Uterus (tissue), 4 donors: ENCODE results near the gene CASZ1. TPM values are rescaled to one million over a fixed set of nuclear protein-coding genes. Genes with fewer than 3 reads are reported as not detected.
A peak's percentile ranks its signal among the peaks of the same experiment; 100 is the strongest.

Experiments used
- DNase-seq, 2 donors: peaks; one replicate each; pipeline ENCODE4 v3.0.0-alpha.2; 2019 to 2020
- H3K27ac ChIP-seq, 2 donors: fragments of 200-600 bp; sonication (generic); 1 replicate in 1 of 2; 2 replicates in 1 of 2; pipeline ENCODE4 v1.5.1; 2016 to 2018
- H3K27me3 ChIP-seq, 2 donors: fragments of 200-600 bp; sonication (generic); one replicate each; pipeline ENCODE4 v1.5.1; 2018 to 2019; ENCODE audit warnings: control low read depth in 1 of 2
- H3K36me3 ChIP-seq, 2 donors: fragments of 200-600 bp; sonication (generic); one replicate each; pipeline ENCODE4 v1.5.1; 2019; ENCODE audit warnings: control low read depth in 1 of 2
- H3K4me1 ChIP-seq, 2 donors: fragments of 200-600 bp; sonication (generic); one replicate each; pipeline ENCODE4 v1.5.1; 2018 to 2019; ENCODE audit warnings: control low read depth in 1 of 2
- H3K4me3 ChIP-seq, 2 donors: fragments of 200-600 bp; sonication (generic); 1 replicate in 1 of 2; 2 replicates in 1 of 2; pipeline ENCODE4 v1.5.1; 2018 to 2019; ENCODE audit warnings: mild to moderate bottlenecking in 1 of 2
- H3K9me3 ChIP-seq, 2 donors: fragments of 200-600 bp; sonication (generic); one replicate each; pipeline ENCODE4 v1.5.1; 2019; ENCODE audit warnings: control low read depth in 1 of 2
- POLR2A ChIP-seq, 2 donors: fragments of 450-650 bp; IDR thresholded peaks; one replicate each; pipeline ENCODE4 v1.6.1; 2016; ENCODE audit warnings: antibody characterized with exemption in 2 of 2, mild to moderate bottlenecking in 1 of 2, moderate library complexity in 1 of 2
- intact Hi-C: fragments of 100-400 bp; cut with DNase I; formaldehyde crosslinking; loops from one replicate; pipeline ENCODE4 v1.15.1; 2023; ENCODE audit warnings: low total_unique reads
- total RNA-seq, 4 donors: library from RNA; depleted of rRNA in 3 of 4; stranded (reverse); fragments of >200 nt in 3 of 4; gene quantifications; one replicate each; pipeline versions ENCODE4 v1.1.0 to v1.2.4, GENCODE V29; 2014 to 2023
- TF ChIP-seq, protein P1 (sequence below), 4 experiments: fragments of 200-600 bp in 2 of 4; fragments of 450-650 bp in 2 of 4; sonication (generic) in 2 of 4; IDR thresholded peaks; one replicate each; pipeline ENCODE4 v1.5.1; 2016 to 2019; ENCODE audit warnings: antibody characterized with exemption in 4 of 4, mild to moderate bottlenecking in 2 of 4, moderate library complexity in 1 of 4
- donor health status: DM: yes; HTN: yes; CAD: no.

Gene CASZ1
- total RNA-seq, 4 donors from 2014 or later: 0.59 to 49.2 (median 3.9) TPM

DNA sequence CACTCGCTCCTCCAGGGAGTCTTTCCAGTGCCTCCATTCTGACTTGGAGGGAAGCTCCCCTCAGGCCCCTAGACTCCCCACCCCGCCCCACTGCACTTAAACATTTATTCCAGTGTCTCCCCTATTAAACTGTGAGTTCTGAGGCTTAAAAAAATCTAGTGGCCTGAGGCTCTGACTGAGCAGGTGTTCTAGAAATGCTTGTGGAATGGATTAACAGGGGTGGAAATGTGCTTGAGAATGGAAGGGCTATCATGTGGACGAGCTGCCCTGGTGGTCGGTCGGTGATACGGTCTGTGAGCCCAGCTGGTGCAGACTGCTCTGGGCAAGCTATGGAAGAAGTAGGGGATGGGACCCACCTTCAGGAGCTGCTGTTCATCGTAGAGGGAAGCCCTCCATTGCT lies 191.5 kb downstream of the CASZ1 start:
- no peak for DNase-seq
- Histone ChIP-seq H3K4me3 (no peak overlapping the region), H3K27me3 (no peaks in the 10 kb centered on the region), H3K36me3 (no peaks in the 10 kb centered on the region), H3K4me1 (no peaks in the 10 kb centered on the region), H3K9me3 (no peaks in the 10 kb centered on the region), H3K27ac (no peak overlapping the region)
- no peak for TF ChIP-seq POLR2A (IDR thresholded peaks at IDR 0.05)
- TF ChIP-seq, protein P1, sequence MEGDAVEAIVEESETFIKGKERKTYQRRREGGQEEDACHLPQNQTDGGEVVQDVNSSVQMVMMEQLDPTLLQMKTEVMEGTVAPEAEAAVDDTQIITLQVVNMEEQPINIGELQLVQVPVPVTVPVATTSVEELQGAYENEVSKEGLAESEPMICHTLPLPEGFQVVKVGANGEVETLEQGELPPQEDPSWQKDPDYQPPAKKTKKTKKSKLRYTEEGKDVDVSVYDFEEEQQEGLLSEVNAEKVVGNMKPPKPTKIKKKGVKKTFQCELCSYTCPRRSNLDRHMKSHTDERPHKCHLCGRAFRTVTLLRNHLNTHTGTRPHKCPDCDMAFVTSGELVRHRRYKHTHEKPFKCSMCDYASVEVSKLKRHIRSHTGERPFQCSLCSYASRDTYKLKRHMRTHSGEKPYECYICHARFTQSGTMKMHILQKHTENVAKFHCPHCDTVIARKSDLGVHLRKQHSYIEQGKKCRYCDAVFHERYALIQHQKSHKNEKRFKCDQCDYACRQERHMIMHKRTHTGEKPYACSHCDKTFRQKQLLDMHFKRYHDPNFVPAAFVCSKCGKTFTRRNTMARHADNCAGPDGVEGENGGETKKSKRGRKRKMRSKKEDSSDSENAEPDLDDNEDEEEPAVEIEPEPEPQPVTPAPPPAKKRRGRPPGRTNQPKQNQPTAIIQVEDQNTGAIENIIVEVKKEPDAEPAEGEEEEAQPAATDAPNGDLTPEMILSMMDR (IDR thresholded peaks at IDR 0.05): no peak
- intact Hi-C loops: no loop called here

DNA sequence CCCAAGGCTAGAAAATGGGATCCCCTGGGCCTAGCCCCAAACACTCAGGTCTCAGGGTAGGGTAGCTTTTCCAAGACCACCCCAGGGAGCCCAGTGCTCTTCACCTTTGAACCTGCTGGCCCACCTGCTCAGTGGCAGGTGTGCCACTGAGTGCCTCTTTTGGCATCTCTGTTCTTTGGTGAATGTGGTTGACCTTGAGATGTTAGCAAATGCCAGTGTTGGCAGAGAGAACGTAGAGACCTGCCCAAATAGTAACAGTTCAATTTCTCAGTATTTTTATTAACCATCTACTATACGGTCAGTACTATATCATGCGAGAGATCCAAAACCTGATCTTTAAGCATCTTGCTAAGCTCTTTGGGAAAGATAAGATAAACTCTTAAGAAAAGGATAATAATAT lies 193.5 kb downstream of the CASZ1 start:
- Histone ChIP-seq H3K9me3 (no peaks in the 10 kb centered on the region), H3K27me3 (no peaks in the 10 kb centered on the region), H3K27ac (no peak overlapping the region), H3K4me3 (no peak overlapping the region), H3K36me3 (no peaks in the 10 kb centered on the region), H3K4me1 (no peaks in the 10 kb centered on the region)
- DNase-seq: no peak
- TF ChIP-seq, protein P1 (IDR thresholded peaks at IDR 0.05): no peak
- TF ChIP-seq POLR2A (IDR thresholded peaks at IDR 0.05): no peak
- intact Hi-C loops: no loop called here

DNA sequence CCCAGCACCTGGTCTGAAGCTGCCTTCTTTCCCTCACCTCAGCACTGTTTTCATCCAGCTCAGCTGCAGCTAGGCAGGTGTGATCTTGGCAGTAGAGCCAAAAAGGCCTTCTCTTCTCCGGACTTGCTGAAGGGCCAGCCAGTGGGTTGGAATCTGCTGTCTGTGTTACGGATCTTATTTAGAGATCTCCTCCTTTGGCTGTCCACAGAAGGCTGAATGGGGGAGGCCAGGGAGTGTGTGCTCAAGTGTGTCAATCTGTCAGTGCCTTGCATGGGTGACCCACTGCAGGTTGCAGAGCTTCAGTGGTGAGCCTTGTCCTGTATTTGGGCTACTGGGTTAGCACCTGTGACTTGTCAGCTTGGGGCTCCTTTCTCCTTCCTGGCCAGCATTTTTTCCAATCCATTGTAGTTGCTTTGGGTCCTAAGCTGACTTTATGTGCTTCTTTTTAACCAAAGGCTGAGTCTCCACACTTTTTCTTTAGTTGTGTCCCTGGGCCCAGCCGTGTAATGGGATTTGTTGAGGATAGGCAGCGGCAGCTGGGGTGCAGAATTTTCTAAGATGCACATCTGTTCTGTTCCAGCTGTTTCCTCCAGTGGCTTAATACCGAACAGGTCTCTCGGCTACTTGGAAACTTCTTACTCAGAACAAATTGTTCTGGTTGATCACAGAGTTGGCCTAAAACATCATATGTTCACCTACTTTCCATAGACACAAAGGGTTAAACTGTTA lies 194.9 kb downstream of the CASZ1 start:
- TF ChIP-seq, protein P1 (IDR thresholded peaks at IDR 0.05): no peak
- no peak for TF ChIP-seq POLR2A (IDR thresholded peaks at IDR 0.05)
- Histone ChIP-seq H3K9me3 (no peaks in the 10 kb centered on the region), H3K4me1 (no peaks in the 10 kb centered on the region), H3K27ac (no peak overlapping the region), H3K27me3 (no peaks in the 10 kb centered on the region), H3K4me3 (no peak overlapping the region), H3K36me3 (no peaks in the 10 kb centered on the region)
- intact Hi-C loops: no loop called here
- no peak for DNase-seq

- no peak overlapping the region for H3K4me3 ChIP-seq
- H3K27me3 ChIP-seq: no peaks in the 10 kb centered on the region
- H3K4me1 ChIP-seq: no peaks in the 10 kb centered on the region
- intact Hi-C loops: no loop called here
- no peak for DNase-seq
- TF ChIP-seq, protein P1 (IDR thresholded peaks at IDR 0.05): no peak
- TF ChIP-seq POLR2A (IDR thresholded peaks at IDR 0.05): no peak
- no peaks in the 10 kb centered on the region for H3K9me3 ChIP-seq
- peak overlapping the region; percentile 13 to 39 for H3K27ac ChIP-seq
- no peaks in the 10 kb centered on the region for H3K36me3 ChIP-seq
Observed at GRCh38 chr1:10599194-10599861, 197.1 kb downstream of the CASZ1 start.

- Histone ChIP-seq H3K27me3 (no peaks in the 10 kb centered on the region), H3K4me3 (no peak overlapping the region), H3K36me3 (no peaks in the 10 kb centered on the region), H3K4me1 (no peaks in the 10 kb centered on the region), H3K9me3 (no peaks in the 10 kb centered on the region), H3K27ac (no peak overlapping the region)
- intact Hi-C loops: no loop called here
- no peak for DNase-seq
- TF ChIP-seq, protein P1 (IDR thresholded peaks at IDR 0.05): no peak
- no peak for TF ChIP-seq POLR2A (IDR thresholded peaks at IDR 0.05)
Observed at GRCh38 chr1:10598389-10598702, 198.1 kb downstream of the CASZ1 start.
